Calu3 (cell line): ENCODE measurements around the gene LHFPL6. TPM values are rescaled to one million over a fixed set of nuclear protein-coding genes. Genes with fewer than 3 reads are reported as not detected.

ENCODE experiments used
- BruUV-seq: library from RNA; stranded (reverse); fragments of 400-500 nt; replicated peaks from 2 replicates; lab custom pipeline; 2021; lab: Mats Ljungman, UMichigan
- CTCF ChIA-PET: fragments of 300-600 bp; sonication (Branson Sonifier 250); formaldehyde crosslinking; loops from one replicate; lab custom pipeline; 2022; ENCODE audit warnings: antibody characterized with exemption; lab: Charles Lee
- DNase-seq: peaks from one replicate; pipeline ENCODE4 v3.0.0; 2022
- H3K27ac Mint-ChIP-seq: one replicate; pipeline ENCODE4 v1.8.0; 2022; ENCODE audit warnings: mixed read lengths; ENCODE audit not compliant: unreplicated experiment
- H3K27me3 Mint-ChIP-seq: one replicate; pipeline ENCODE4 v1.8.0; 2022; ENCODE audit warnings: mixed read lengths; ENCODE audit not compliant: unreplicated experiment
- H3K36me3 Mint-ChIP-seq: one replicate; pipeline ENCODE4 v1.8.0; 2022; ENCODE audit warnings: mild to moderate bottlenecking, moderate library complexity, mixed read lengths; ENCODE audit not compliant: insufficient read depth, unreplicated experiment
- H3K4me1 Mint-ChIP-seq: one replicate; pipeline ENCODE4 v1.8.0; 2022; ENCODE audit warnings: mild to moderate bottlenecking, low read depth, mixed read lengths; ENCODE audit not compliant: unreplicated experiment
- H3K4me3 Mint-ChIP-seq: one replicate; pipeline ENCODE4 v1.8.0; 2022; ENCODE audit warnings: mild to moderate bottlenecking, low read depth, moderate library complexity, mixed read lengths; ENCODE audit not compliant: unreplicated experiment
- H3K9me3 Mint-ChIP-seq: one replicate; pipeline ENCODE4 v1.8.0; 2022; ENCODE audit warnings: low read depth, mixed read lengths; ENCODE audit not compliant: unreplicated experiment
- intact Hi-C: fragments of 100-400 bp; cut with micrococcal nuclease; formaldehyde crosslinking; loops from one replicate; pipeline ENCODE4 v1.10.0; 2022; ENCODE audit not compliant: unreplicated experiment
- total RNA-seq: library from RNA; stranded (reverse); gene quantifications from 2 replicates; pipeline ENCODE4 v1.2.3, GENCODE V29; 2022
- TF ChIP-seq, protein P1 (sequence below): fragments of 200-600 bp; IDR thresholded peaks from one replicate; pipeline ENCODE4 v1.8.0; 2022; ENCODE audit warnings: antibody characterized with exemption; ENCODE audit not compliant: unreplicated experiment

Gene LHFPL6
- total RNA-seq, 1 experiment from 2014 or later: not detected

DNA sequence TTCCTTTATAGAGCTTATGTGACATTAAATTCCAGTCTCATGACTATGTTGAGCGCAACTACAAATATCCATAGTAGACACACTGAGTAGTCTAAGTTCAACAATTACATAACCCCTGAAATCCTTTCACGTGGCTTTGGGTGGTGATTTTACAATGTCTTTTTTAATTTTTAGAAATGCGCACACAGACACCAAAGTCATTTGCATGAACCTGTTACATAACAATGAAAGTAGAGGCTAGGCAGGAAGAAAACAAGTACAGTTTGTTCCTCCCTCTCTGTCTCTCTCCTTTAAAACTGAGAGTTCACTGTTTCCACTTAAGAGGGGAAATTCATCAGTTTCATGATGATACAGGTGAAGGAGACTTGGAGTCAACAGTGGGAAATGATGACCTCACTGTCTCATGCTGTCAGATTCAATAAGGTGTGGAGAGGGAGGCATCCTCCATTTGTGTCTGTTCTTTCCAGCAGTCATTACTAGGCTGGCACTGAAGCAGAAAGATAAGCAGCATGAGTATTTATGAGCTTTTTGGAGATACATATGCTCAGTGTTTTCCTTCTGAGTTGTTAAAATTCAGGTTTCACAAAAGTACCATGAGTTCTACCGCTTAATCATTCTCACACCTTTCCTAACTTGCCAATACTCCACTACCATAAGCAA, 201.8 kb downstream of the LHFPL6 start:
- CTCF ChIA-PET: no interaction called here
- Mint-ChIP-seq H3K4me3 (no peak overlapping the region), H3K4me1 (no peaks in the 10 kb centered on the region), H3K27ac (no peak overlapping the region), H3K9me3 (no peaks in the 10 kb centered on the region), H3K36me3 (no peaks in the 10 kb centered on the region), H3K27me3 (peaks cover 15% of the 10 kb centered on the region)
- intact Hi-C loops: no loop called here
- BruUV-seq: no TSS peak
- TF ChIP-seq, protein P1, sequence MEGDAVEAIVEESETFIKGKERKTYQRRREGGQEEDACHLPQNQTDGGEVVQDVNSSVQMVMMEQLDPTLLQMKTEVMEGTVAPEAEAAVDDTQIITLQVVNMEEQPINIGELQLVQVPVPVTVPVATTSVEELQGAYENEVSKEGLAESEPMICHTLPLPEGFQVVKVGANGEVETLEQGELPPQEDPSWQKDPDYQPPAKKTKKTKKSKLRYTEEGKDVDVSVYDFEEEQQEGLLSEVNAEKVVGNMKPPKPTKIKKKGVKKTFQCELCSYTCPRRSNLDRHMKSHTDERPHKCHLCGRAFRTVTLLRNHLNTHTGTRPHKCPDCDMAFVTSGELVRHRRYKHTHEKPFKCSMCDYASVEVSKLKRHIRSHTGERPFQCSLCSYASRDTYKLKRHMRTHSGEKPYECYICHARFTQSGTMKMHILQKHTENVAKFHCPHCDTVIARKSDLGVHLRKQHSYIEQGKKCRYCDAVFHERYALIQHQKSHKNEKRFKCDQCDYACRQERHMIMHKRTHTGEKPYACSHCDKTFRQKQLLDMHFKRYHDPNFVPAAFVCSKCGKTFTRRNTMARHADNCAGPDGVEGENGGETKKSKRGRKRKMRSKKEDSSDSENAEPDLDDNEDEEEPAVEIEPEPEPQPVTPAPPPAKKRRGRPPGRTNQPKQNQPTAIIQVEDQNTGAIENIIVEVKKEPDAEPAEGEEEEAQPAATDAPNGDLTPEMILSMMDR: no peak
- no peak for DNase-seq

DNA sequence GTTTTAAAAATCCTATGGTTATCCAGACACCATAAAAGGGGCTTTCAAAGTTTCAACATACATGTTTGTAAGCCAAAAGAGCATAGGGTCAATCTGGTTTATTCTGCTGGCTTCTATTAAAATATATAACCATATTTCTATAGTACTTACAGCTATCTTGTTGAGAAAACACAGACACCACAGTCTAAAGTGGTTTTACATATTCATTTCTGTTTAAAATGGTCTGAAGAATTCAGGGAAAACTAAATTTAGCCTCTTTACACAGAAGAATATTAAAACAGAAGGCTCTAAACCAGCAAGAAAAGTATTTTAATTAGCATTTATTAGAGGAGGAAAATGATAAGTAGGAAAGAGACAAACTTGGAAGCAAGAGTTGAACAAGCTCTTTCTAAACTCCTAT, 203.9 kb downstream of the LHFPL6 start:
- Mint-ChIP-seq H3K4me1 (no peaks in the 10 kb centered on the region), H3K4me3 (no peak overlapping the region), H3K36me3 (no peaks in the 10 kb centered on the region), H3K9me3 (no peaks in the 10 kb centered on the region), H3K27ac (no peak overlapping the region), H3K27me3 (peaks cover 18% of the 10 kb centered on the region)
- intact Hi-C loops: no loop called here
- CTCF ChIA-PET: no interaction called here
- TF ChIP-seq, protein P1: no peak
- DNase-seq: no peak
- BruUV-seq: no TSS peak

DNA sequence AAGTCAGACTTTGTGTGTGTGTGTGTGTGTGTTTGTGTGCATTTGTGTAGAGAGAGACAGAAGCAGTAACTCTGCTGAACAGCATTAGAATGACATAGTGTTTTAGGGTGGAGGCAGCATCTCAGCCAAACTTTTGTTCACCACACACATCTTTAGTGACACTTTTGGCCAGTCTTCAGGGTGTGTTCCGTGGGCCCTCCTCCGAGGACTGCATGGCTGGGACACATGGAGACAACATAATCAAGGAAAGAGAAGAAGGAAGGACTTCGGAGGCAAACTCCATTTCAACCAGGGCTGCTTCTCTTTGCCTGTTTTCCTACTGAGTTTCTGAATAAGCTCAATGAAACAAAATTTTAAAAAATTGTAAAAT, 205.1 kb downstream of the LHFPL6 start:
- H3K4me1 Mint-ChIP-seq: no peaks in the 10 kb centered on the region
- no peak overlapping the region for H3K27ac Mint-ChIP-seq
- CTCF ChIA-PET: no interaction called here
- intact Hi-C loops: no loop called here
- DNase-seq: no peak
- no peaks in the 10 kb centered on the region for H3K36me3 Mint-ChIP-seq
- no TSS peak for BruUV-seq
- H3K27me3 Mint-ChIP-seq: peaks cover 18% of the 10 kb centered on the region
- no peak overlapping the region for H3K4me3 Mint-ChIP-seq
- H3K9me3 Mint-ChIP-seq: no peaks in the 10 kb centered on the region
- TF ChIP-seq, protein P1: no peak

GRCh38 chr13:39397226-39397895, 205.6 kb downstream of the LHFPL6 start:
- intact Hi-C loops: no loop called here
- TF ChIP-seq, protein P1: no peak
- no TSS peak for BruUV-seq
- no peaks in the 10 kb centered on the region for H3K4me1 Mint-ChIP-seq
- peaks cover 18% of the 10 kb centered on the region for H3K27me3 Mint-ChIP-seq
- no peaks in the 10 kb centered on the region for H3K9me3 Mint-ChIP-seq
- CTCF ChIA-PET: no interaction called here
- H3K27ac Mint-ChIP-seq: no peak overlapping the region
- no peak overlapping the region for H3K4me3 Mint-ChIP-seq
- H3K36me3 Mint-ChIP-seq: no peaks in the 10 kb centered on the region
- DNase-seq: no peak
